ENCODE results near the gene TMEM212. TPM values are rescaled to one million over a fixed set of nuclear protein-coding genes. Genes with fewer than 3 reads are reported as not detected.

Gene TMEM212
- total RNA-seq, 6 donors from 2014 or later, result 0.11 to 20.8 (median 3.7) TPM

DNA sequence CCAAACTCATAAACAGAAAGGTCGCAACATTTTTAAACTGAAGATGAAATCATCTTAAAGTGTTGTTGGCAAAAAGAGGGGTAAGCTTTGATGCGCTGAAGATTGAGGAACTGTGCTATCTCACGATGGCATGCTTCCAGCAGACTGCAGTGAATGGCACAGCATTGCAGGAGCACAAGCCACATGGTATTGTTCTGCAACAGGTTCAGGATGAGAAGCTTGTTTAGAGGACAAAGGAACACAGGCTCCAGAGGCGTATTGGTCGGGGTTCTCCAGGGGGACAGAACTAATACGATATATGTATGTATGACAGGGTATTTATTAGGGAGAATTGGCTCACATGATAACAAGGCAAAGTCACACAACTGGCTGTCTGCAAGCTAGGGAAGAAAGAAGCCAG is 19.0 kb upstream of the TMEM212 start:
- peak in 1 of 2 donors; percentile 59 for ATAC-seq (ENCODE audit: low FRiP score in 2 of 2)
- DNase-seq, result peak in 1 of 2 donors; percentile 60

DNA sequence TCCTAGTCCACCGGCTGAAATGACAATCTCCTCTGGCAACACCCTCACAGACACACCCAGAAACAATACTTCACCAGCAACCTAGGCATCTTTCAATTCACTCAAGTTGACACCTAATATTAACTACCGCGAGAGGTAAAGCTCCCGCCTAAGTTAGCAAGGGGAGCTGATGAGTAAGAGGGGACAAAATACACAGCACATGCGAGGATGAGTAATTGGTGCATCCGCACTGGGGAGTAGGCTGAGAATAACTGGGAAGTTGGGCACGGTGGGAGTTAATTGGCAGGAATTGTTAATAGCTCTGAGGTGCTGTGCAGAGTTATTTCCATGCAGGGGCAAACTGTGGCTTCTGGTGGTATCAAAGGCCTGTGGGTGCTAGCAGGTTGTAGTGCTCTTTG is 18.3 kb upstream of the TMEM212 start:
- H3K4me1 ChIP-seq, result peaks cover 11 to 27% (median 22%) of the 10 kb centered on the region in 4 donors
- TF ChIP-seq EP300 (IDR thresholded peaks at IDR 0.05) (no peak), POLR2AphosphoS5 (IDR thresholded peaks at IDR 0.05) (no peak), POLR2A (IDR thresholded peaks at IDR 0.05) (no peak)
- TF ChIP-seq, protein P1, sequence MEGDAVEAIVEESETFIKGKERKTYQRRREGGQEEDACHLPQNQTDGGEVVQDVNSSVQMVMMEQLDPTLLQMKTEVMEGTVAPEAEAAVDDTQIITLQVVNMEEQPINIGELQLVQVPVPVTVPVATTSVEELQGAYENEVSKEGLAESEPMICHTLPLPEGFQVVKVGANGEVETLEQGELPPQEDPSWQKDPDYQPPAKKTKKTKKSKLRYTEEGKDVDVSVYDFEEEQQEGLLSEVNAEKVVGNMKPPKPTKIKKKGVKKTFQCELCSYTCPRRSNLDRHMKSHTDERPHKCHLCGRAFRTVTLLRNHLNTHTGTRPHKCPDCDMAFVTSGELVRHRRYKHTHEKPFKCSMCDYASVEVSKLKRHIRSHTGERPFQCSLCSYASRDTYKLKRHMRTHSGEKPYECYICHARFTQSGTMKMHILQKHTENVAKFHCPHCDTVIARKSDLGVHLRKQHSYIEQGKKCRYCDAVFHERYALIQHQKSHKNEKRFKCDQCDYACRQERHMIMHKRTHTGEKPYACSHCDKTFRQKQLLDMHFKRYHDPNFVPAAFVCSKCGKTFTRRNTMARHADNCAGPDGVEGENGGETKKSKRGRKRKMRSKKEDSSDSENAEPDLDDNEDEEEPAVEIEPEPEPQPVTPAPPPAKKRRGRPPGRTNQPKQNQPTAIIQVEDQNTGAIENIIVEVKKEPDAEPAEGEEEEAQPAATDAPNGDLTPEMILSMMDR (IDR thresholded peaks at IDR 0.05), result no peak

More for the DNA sequence above, 19.0 kb upstream of the TMEM212 start:
- peaks cover 5 to 20% (median 15%) of the 10 kb centered on the region in 4 donors for H3K4me1 ChIP-seq
- H3K36me3 ChIP-seq, result no peaks in the 10 kb centered on the region
- TF ChIP-seq POLR2A (IDR thresholded peaks at IDR 0.05) (peak in 1 of 4 donors; percentile 7), EP300 (IDR thresholded peaks at IDR 0.05) (no peak), POLR2AphosphoS5 (IDR thresholded peaks at IDR 0.05) (peak in 1 of 2 donors; percentile 17)
- TF ChIP-seq, protein P1 (IDR thresholded peaks at IDR 0.05), result no peak
- WGBS, 2 donors, result 46 to 66% methylated on average over 6 of the region's 6 CpGs
- H3K4me3 ChIP-seq, result no peak overlapping the region
- no peaks in the 10 kb centered on the region for H3K27me3 ChIP-seq
- H3K9me3 ChIP-seq, result no peaks in the 10 kb centered on the region
- H3K27ac ChIP-seq, result no peak overlapping the region

DNA sequence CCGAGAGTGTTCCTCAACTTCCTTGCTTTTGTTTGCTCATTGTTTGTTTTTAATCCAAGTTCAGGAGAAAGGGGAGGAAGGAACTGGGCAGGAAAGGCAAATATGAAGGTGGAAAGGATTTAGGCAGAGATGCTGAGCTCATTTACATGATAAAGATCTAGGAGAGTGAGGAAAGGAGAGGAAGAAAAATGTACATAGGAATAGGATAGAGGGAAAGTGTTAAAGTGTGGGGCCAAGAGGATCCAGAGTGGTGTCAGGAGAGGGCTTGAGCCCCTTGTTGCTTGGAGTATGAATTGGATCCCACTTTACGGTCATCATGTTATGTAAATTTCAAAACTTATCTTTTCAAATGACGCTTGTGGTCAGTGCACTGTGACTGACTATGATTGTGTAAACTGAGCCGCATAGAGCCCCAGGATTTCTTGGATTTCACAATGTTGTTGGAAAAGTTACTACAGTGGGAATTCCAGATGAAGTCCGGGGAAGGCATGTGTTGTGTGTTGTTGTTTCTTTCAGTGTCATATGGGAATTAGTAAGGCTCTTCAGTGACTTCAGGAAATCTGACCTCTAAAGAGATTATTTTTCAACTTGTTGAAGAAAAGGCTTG is 17.8 kb upstream of the TMEM212 start:
- ATAC-seq (ENCODE audit: low FRiP score in 2 of 2), result peak in 1 of 2 donors; percentile 72
- TF ChIP-seq, protein P1 (IDR thresholded peaks at IDR 0.05), result no peak
- TF ChIP-seq EP300 (IDR thresholded peaks at IDR 0.05), result peak in 1 of 4 donors; percentile 56
- no peak for TF ChIP-seq POLR2A (IDR thresholded peaks at IDR 0.05)
- peak in 1 of 2 donors; percentile 30 for TF ChIP-seq POLR2AphosphoS5 (IDR thresholded peaks at IDR 0.05)
- no peak overlapping the region for H3K4me3 ChIP-seq
- H3K9me3 ChIP-seq, result no peaks in the 10 kb centered on the region
- H3K27ac ChIP-seq, result peak overlapping the region in 1 of 4 donors; percentile 37
- DNase-seq, result no peak
- H3K27me3 ChIP-seq, result no peaks in the 10 kb centered on the region
- 26 to 46% methylated on average over 5 of the region's 5 CpGs for WGBS, 2 donors
- H3K4me1 ChIP-seq, result peaks cover 15 to 30% (median 26%) of the 10 kb centered on the region in 4 donors
- H3K36me3 ChIP-seq, result no peaks in the 10 kb centered on the region

More for the DNA sequence above, 18.3 kb upstream of the TMEM212 start:
- peak overlapping the region in 1 of 4 donors; percentile 37 for H3K27ac ChIP-seq
- ATAC-seq (ENCODE audit: low FRiP score in 2 of 2), result peak in 1 of 2 donors; percentile 17
- WGBS, 2 donors, result 84 to 92% methylated on average over 7 of the region's 7 CpGs
- no peaks in the 10 kb centered on the region for H3K27me3 ChIP-seq
- no peaks in the 10 kb centered on the region for H3K36me3 ChIP-seq
- no peak for DNase-seq
- no peak overlapping the region for H3K4me3 ChIP-seq
- no peaks in the 10 kb centered on the region for H3K9me3 ChIP-seq

DNA sequence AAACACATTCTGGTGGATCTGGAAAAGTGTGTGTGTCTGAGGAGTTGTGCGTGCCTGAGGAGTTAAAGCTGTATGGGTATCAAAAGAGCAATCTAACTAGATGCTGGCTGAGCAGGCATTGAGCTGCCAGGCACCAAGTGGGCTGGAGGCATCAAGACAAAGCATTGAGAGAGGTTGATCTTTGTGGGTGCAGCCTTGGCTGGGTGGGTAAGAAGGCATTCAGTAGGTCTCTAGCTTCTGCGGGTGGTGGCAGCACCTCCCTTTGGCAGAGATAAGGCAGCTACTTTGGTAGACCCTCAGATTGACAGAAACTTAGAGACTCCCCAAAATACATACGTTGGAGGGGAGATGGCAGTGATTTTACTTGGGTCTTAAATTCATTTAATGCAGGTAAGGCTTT is 15.8 kb upstream of the TMEM212 start:
- ATAC-seq (ENCODE audit: low FRiP score in 2 of 2) (no peak), DNase-seq (no peak)
- H3K36me3 ChIP-seq, result no peaks in the 10 kb centered on the region
- no peak overlapping the region for H3K4me3 ChIP-seq
- 90 to 97% methylated on average over 3 of the region's 3 CpGs for WGBS, 2 donors
- no peaks in the 10 kb centered on the region for H3K27me3 ChIP-seq
- peaks cover 18 to 30% (median 27%) of the 10 kb centered on the region in 4 donors for H3K4me1 ChIP-seq
- H3K9me3 ChIP-seq, result no peaks in the 10 kb centered on the region
- TF ChIP-seq POLR2AphosphoS5 (IDR thresholded peaks at IDR 0.05), result no peak
- no peak for TF ChIP-seq POLR2A (IDR thresholded peaks at IDR 0.05)
- TF ChIP-seq, protein P1 (IDR thresholded peaks at IDR 0.05), result no peak
- no peak for TF ChIP-seq EP300 (IDR thresholded peaks at IDR 0.05)
- no peak overlapping the region for H3K27ac ChIP-seq
